ENCODE data around the gene CALHM6.

DNA sequence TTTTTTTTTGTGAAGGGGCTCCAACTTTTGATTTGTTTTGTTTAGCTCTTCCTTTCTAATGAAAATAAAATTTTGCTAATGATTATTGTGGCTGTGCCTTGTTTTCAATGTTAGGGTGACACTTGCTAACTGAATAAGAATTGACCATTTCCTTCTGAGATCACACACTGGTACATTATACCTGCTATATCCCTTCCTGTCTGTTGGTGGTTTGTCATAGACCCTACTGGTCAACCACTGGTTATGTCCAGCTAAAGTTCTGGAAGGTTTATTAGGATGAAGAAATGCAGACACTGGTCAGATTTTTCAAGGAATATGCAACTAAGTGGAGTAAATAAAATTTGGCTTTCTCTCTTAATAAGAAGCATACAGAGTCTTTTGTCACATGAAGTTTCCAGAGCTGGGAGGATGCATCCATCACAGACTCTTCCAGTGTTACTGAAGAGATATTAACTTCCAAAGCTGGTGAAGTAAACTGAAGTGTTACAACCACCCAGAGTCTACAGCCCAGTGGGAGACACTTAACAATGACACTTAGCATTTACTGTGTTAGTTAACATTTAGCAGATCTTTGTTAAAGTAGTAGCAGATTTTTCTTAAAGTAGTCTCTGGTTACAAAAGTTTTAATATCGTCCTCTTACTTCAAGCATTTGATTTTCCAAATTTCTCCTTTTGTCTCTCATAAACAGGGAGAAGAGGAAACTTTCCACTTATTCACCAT is 30.6 kb downstream of the CALHM6 start:
- TF ChIP-seq, protein P1, sequence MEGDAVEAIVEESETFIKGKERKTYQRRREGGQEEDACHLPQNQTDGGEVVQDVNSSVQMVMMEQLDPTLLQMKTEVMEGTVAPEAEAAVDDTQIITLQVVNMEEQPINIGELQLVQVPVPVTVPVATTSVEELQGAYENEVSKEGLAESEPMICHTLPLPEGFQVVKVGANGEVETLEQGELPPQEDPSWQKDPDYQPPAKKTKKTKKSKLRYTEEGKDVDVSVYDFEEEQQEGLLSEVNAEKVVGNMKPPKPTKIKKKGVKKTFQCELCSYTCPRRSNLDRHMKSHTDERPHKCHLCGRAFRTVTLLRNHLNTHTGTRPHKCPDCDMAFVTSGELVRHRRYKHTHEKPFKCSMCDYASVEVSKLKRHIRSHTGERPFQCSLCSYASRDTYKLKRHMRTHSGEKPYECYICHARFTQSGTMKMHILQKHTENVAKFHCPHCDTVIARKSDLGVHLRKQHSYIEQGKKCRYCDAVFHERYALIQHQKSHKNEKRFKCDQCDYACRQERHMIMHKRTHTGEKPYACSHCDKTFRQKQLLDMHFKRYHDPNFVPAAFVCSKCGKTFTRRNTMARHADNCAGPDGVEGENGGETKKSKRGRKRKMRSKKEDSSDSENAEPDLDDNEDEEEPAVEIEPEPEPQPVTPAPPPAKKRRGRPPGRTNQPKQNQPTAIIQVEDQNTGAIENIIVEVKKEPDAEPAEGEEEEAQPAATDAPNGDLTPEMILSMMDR (IDR thresholded peaks at IDR 0.05; ENCODE audit: low read depth, low read length): no peak
- TF ChIP-seq POLR2A (IDR thresholded peaks at IDR 0.05; ENCODE audit: extremely low read depth, insufficient read length): no peak

All from NB4 (cell line).